ENCODE measurements around the gene TSR3. TPM values are rescaled to one million over a fixed set of nuclear protein-coding genes. Genes with fewer than 3 reads are reported as not detected.

The TSR3 gene
- total RNA-seq, 1 experiment from 2014 or later, result 58.8 TPM

DNA sequence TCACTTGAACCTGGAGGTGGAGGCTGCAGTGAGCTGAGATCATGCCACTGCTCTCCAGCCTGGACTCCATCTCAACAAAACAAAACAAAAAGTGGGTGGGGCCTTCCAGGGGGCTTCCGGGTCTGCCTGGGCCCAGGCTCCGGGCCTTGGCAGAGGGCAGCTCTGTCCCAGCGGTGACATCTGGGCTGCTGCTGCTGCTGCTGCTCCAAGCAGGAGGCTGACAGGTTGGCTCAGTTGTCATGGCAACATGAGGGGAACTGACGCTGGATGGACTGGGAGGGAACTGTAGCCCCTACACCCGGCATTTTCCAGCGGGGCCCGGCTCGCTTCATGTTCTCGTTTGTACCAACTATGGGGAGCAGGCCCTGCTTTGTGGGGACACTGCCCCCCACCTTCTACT, 14.2 kb downstream of the TSR3 start:
- Histone ChIP-seq H2BK12ac (ENCODE audit: insufficient read length, low read depth, low read length) (no peak overlapping the region), H3K4me1 (ENCODE audit: insufficient read depth, low read length) (no peaks in the 10 kb centered on the region), H4K8ac (replicated peaks; ENCODE audit: insufficient read length, low read depth, low read length) (no peak overlapping the region), H3K79me2 (ENCODE audit: insufficient read depth, low read length) (no peaks in the 10 kb centered on the region), H3K56ac (ENCODE audit: insufficient read length, low read depth, low read length) (no peak overlapping the region), H4K5ac (ENCODE audit: insufficient read length, low read depth, low read length) (no peak overlapping the region), H4K91ac (ENCODE audit: insufficient read length, low read depth, low read length) (no peak overlapping the region), H4K20me1 (ENCODE audit: control insufficient read depth, insufficient read depth, insufficient read length) (no peaks in the 10 kb centered on the region), H2BK120ac (ENCODE audit: low read depth, low read length, poor library complexity, severe bottlenecking) (no peak overlapping the region), H2AK5ac (ENCODE audit: insufficient read length, low read length) (no peak overlapping the region), H3K23ac (ENCODE audit: insufficient read length, low read depth, low read length) (no peak overlapping the region), H2AFZ (ENCODE audit: low read length) (no peak overlapping the region), H3K14ac (ENCODE audit: insufficient read depth, low read length) (no peak overlapping the region), H3K27me3 (ENCODE audit: insufficient read depth, low read length) (peaks cover 16% of the 10 kb centered on the region; the same call in 1 of the 2 replicates), H3K9me3 (ENCODE audit: control insufficient read depth, low read depth, low read length) (no peaks in the 10 kb centered on the region), H3K79me1 (ENCODE audit: insufficient read depth, low read depth, low read length, poor library complexity, severe bottlenecking) (no peaks in the 10 kb centered on the region), H2BK20ac (ENCODE audit: low read depth, low read length, poor library complexity, severe bottlenecking) (no peak overlapping the region), H3K9ac (ENCODE audit: extremely low read depth, insufficient read length, low read length) (no peak overlapping the region), H2BK15ac (ENCODE audit: low read depth, low read length) (no peak overlapping the region), H3K27ac (ENCODE audit: insufficient read length, low read depth, low read length) (no peak overlapping the region), H3K18ac (ENCODE audit: insufficient read length, low read depth, low read length) (no peak overlapping the region), H3K4ac (ENCODE audit: low read depth, low read length) (no peak overlapping the region), H3K4me2 (ENCODE audit: insufficient read depth, insufficient read length, low read length) (no peak overlapping the region), H3T11ph (ENCODE audit: low read length) (no peak overlapping the region), H3K23me2 (ENCODE audit: insufficient read length, low read depth, low read length, poor library complexity, severe bottlenecking) (peaks cover 13% of the 10 kb centered on the region), H2BK5ac (ENCODE audit: insufficient read length, low read length) (no peak overlapping the region)
- peaks cover 3 to 10% of the 10 kb centered on the region in 2 experiments; a peak in 2 of 4 replicates for H3K4me1 Mint-ChIP-seq
- H3K27me3 Mint-ChIP-seq (ENCODE audit: low read depth), result peaks cover 50% of the 10 kb centered on the region
- no CpG with 5 or more reads among the region's 9 CpGs for WGBS (ENCODE audit: extremely low coverage, insufficient read length, low lambda C conversion rate)
- TF ChIP-seq, protein P1, sequence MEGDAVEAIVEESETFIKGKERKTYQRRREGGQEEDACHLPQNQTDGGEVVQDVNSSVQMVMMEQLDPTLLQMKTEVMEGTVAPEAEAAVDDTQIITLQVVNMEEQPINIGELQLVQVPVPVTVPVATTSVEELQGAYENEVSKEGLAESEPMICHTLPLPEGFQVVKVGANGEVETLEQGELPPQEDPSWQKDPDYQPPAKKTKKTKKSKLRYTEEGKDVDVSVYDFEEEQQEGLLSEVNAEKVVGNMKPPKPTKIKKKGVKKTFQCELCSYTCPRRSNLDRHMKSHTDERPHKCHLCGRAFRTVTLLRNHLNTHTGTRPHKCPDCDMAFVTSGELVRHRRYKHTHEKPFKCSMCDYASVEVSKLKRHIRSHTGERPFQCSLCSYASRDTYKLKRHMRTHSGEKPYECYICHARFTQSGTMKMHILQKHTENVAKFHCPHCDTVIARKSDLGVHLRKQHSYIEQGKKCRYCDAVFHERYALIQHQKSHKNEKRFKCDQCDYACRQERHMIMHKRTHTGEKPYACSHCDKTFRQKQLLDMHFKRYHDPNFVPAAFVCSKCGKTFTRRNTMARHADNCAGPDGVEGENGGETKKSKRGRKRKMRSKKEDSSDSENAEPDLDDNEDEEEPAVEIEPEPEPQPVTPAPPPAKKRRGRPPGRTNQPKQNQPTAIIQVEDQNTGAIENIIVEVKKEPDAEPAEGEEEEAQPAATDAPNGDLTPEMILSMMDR (conservative IDR thresholded peaks at IDR 0.05), result no peak
- H3K9me3 Mint-ChIP-seq, result no peaks in the 10 kb centered on the region
- DNase-seq, result no peak
- no peak overlapping the region for H3K4me3 Mint-ChIP-seq
- H3K27ac Mint-ChIP-seq, result no peak overlapping the region
- H3K36me3 Mint-ChIP-seq (ENCODE audit: insufficient read depth in 1 of 3, low read depth in 3 of 3), result no peaks in the 10 kb centered on the region
